HepG2 (cell line): ENCODE results near the gene MPO. TPM values are rescaled to one million over a fixed set of nuclear protein-coding genes. Genes with fewer than 3 reads are reported as not detected.

Experiments used
- FOXC1 ChIP-seq: sonication (generic); formaldehyde crosslinking; IDR thresholded peaks from 2 replicates; pipeline ENCODE4 v1.8.0; 2022; ENCODE audit warnings: mild to moderate bottlenecking, missing genetic modification reagents, borderline replicate concordance
- HNF4G ChIP-seq, 2 experiments: sonication (generic) in 1 of 2; formaldehyde crosslinking in 1 of 2; IDR thresholded peaks; 2 replicates each; pipeline versions ENCODE4 v1.4.0 to v1.6.1; 2011 to 2020; ENCODE audit warnings: borderline replicate concordance in 2 of 2, low read depth in 2 of 2, mild to moderate bottlenecking in 2 of 2, low read length in 1 of 2, missing genetic modification reagents in 1 of 2, moderate library complexity in 1 of 2
- KAT7 ChIP-seq: IDR thresholded peaks from 2 replicates; pipeline ENCODE4 v1.6.1; 2018; ENCODE audit warnings: borderline replicate concordance, missing compliant biosample characterization
- KDM3A ChIP-seq: IDR thresholded peaks from 2 replicates; pipeline ENCODE4 v1.6.1; 2018; ENCODE audit warnings: low read depth, missing compliant biosample characterization
- RXRA ChIP-seq: sonication (generic); formaldehyde crosslinking; IDR thresholded peaks from 2 replicates; pipeline ENCODE4 v1.5.1; 2020; ENCODE audit warnings: missing genetic modification reagents
- SALL1 ChIP-seq: sonication (generic); formaldehyde crosslinking; IDR thresholded peaks from 2 replicates; pipeline ENCODE4 v1.8.0; 2022; ENCODE audit warnings: mild to moderate bottlenecking, missing genetic modification reagents
- SMC3 ChIP-seq: IDR thresholded peaks from 2 replicates; pipeline ENCODE4 v1.6.1; 2011; ENCODE audit warnings: low read length, improper control_type of control experiment
- SMYD3 ChIP-seq: sonication (generic); formaldehyde crosslinking; IDR thresholded peaks from 2 replicates; pipeline ENCODE4 v1.8.1; 2023; ENCODE audit warnings: mild to moderate bottlenecking, missing genetic modification reagents
- ZFP36 ChIP-seq: fragments of 150-350 bp; IDR thresholded peaks from 2 replicates; pipeline ENCODE4 v1.6.1; 2018; ENCODE audit warnings: borderline replicate concordance, low read length, low read depth; ENCODE audit not compliant: partially characterized antibody
- ZNF225 ChIP-seq: sonication (generic); formaldehyde crosslinking; IDR thresholded peaks from 2 replicates; pipeline ENCODE4 v1.4.0; 2020; ENCODE audit warnings: mild to moderate bottlenecking, missing genetic modification reagents
- ZNF362 ChIP-seq: sonication (generic); formaldehyde crosslinking; IDR thresholded peaks from 2 replicates; pipeline ENCODE4 v1.4.0; 2020; ENCODE audit warnings: missing genetic modification reagents, mild to moderate bottlenecking, borderline replicate concordance
- ZNF687 ChIP-seq: sonication (generic); formaldehyde crosslinking; IDR thresholded peaks from 2 replicates; pipeline ENCODE4 v1.5.1; 2020; ENCODE audit warnings: mild to moderate bottlenecking, missing genetic modification reagents, moderate library complexity
- ZNF83 ChIP-seq: sonication (generic); formaldehyde crosslinking; IDR thresholded peaks from 2 replicates; pipeline ENCODE4 v1.4.0; 2020; ENCODE audit warnings: missing genetic modification reagents, mild to moderate bottlenecking, borderline replicate concordance
- ZSCAN22 ChIP-seq: sonication (generic); formaldehyde crosslinking; IDR thresholded peaks from 2 replicates; pipeline ENCODE4 v1.4.0; 2020; ENCODE audit warnings: mild to moderate bottlenecking, missing genetic modification reagents
- polyA plus RNA-seq, 8 experiments: library from polyadenylated mRNA; depleted of rRNA in 3 of 8; stranded (reverse) in 7 of 8; unstranded in 1 of 8; fragments of >200 nt; fragmentation: Illumina TruSeq in 4 of 8; extraction: Trizol in 4 of 8; gene quantifications; 2 replicates each; pipeline versions ENCODE4 v1.2.1 to v1.2.3, GENCODE V29; 2011 to 2016; ENCODE audit warnings: low read depth in 4 of 8, missing spikeins in 1 of 8, mixed read lengths in 1 of 8; ENCODE audit not compliant: insufficient read depth in 1 of 8
- total RNA-seq, 5 experiments: library from RNA; depleted of rRNA; stranded (reverse); fragments of >200 nt; fragmentation: Illumina TruSeq; extraction: Trizol; gene quantifications; 2 replicates each; pipeline ENCODE4 v1.2.3, GENCODE V29; 2016; ENCODE audit warnings: low read depth in 1 of 5
- TF ChIP-seq, protein P1 (sequence below): sonication (generic); formaldehyde crosslinking; IDR thresholded peaks from 2 replicates; pipeline ENCODE4 v1.9.0; 2022; ENCODE audit warnings: low read depth, missing genetic modification reagents
- TF ChIP-seq, protein P2 (sequence below): fragments of 450-650 bp; IDR thresholded peaks from 2 replicates; pipeline ENCODE4 v1.6.1; 2017; ENCODE audit warnings: mild to moderate bottlenecking

MPO gene
- total and polyA plus RNA-seq, 2 of the 13 experiments (the other 11 are each of a cell fraction or from before 2014, with no cell fraction given) = not detected

GRCh38 chr17:58308173-58308984, 27.6 kb upstream of the MPO start (continued):
- TF ChIP-seq SMC3 (peak; percentile 43; the same call in 1 of the 2 replicates), FOXC1 (CRISPR knock-in tag) (0 out of 2 replicates have a peak, but pooled peaks have one; percentile 10), SMYD3 (no peak), ZNF362 (CRISPR knock-in tag) (0 out of 2 replicates have a peak, but pooled peaks have one; percentile 28), ZNF687 (peak; percentile 52), KAT7 (CRISPR knock-in tag) (no peak), KDM3A (CRISPR knock-in tag) (0 out of 2 replicates have a peak, but pooled peaks have one; percentile 39), HNF4G (IDR thresholded peaks at IDR 0.05; ENCODE audit: borderline replicate concordance, low read depth, low read length) (no peak), HNF4G (CRISPR knock-in tag; IDR thresholded peaks at IDR 0.05; ENCODE audit: borderline replicate concordance, low read depth) (no peak), ZSCAN22 (CRISPR knock-in tag) (no peak), ZFP36 (peak; percentile 31), RXRA (CRISPR knock-in tag) (0 out of 2 replicates have a peak, but pooled peaks have one; percentile 52), ZNF225 (0 out of 2 replicates have a peak, but pooled peaks have one; percentile 33), ZNF83 (CRISPR knock-in tag) (peak; percentile 25; the same call in 1 of the 2 replicates), SALL1 (peak; percentile 35; the same call in 1 of the 2 replicates)
- TF ChIP-seq, protein P1, sequence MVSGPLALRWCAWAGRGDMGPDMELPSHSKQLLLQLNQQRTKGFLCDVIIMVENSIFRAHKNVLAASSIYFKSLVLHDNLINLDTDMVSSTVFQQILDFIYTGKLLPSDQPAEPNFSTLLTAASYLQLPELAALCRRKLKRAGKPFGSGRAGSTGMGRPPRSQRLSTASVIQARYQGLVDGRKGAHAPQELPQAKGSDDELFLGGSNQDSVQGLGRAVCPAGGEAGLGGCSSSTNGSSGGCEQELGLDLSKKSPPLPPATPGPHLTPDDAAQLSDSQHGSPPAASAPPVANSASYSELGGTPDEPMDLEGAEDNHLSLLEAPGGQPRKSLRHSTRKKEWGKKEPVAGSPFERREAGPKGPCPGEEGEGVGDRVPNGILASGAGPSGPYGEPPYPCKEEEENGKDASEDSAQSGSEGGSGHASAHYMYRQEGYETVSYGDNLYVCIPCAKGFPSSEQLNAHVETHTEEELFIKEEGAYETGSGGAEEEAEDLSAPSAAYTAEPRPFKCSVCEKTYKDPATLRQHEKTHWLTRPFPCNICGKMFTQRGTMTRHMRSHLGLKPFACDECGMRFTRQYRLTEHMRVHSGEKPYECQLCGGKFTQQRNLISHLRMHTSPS (CRISPR knock-in tag) = peak; percentile 69; the same call in 1 of the 2 replicates
- TF ChIP-seq, protein P2, sequence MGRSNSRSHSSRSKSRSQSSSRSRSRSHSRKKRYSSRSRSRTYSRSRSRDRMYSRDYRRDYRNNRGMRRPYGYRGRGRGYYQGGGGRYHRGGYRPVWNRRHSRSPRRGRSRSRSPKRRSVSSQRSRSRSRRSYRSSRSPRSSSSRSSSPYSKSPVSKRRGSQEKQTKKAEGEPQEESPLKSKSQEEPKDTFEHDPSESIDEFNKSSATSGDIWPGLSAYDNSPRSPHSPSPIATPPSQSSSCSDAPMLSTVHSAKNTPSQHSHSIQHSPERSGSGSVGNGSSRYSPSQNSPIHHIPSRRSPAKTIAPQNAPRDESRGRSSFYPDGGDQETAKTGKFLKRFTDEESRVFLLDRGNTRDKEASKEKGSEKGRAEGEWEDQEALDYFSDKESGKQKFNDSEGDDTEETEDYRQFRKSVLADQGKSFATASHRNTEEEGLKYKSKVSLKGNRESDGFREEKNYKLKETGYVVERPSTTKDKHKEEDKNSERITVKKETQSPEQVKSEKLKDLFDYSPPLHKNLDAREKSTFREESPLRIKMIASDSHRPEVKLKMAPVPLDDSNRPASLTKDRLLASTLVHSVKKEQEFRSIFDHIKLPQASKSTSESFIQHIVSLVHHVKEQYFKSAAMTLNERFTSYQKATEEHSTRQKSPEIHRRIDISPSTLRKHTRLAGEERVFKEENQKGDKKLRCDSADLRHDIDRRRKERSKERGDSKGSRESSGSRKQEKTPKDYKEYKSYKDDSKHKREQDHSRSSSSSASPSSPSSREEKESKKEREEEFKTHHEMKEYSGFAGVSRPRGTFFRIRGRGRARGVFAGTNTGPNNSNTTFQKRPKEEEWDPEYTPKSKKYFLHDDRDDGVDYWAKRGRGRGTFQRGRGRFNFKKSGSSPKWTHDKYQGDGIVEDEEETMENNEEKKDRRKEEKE = no peak
